GM21825 (cell line): ENCODE results near the gene AARS1.
"Not testable (repeated sequence)": the region's sequence is repeated elsewhere in the genome, so short reads cannot be mapped to it uniquely, and the experiment has no call there.

Experiments used
- ATAC-seq: cut with Tn5 transposase; IDR thresholded peaks from one replicate; pipeline ENCODE4 v1.9.1; 2021; ENCODE audit warnings: mild to moderate bottlenecking, moderate library complexity; ENCODE audit not compliant: unreplicated experiment

AARS1 gene

DNA sequence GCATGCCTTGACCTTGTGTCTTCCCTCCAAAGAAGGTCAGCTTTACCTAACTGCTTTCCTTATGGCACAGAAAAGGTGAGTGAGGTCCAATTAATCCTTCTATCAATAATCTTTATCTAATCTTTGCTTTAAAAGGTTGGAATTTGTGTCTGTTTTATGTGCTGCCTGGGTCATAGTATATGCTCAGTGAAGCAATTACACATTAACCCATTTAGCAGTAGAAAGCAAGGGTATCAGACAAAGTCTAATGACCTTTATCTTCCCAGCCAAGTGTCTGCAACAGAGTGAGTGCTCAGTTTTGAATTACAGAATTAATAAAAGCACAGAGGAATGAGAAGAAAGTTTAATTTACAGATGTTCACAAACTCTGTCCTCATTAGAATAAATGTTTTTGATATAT is 63.3 kb downstream of the AARS1 start:
- not testable (repeated sequence) for ATAC-seq

DNA sequence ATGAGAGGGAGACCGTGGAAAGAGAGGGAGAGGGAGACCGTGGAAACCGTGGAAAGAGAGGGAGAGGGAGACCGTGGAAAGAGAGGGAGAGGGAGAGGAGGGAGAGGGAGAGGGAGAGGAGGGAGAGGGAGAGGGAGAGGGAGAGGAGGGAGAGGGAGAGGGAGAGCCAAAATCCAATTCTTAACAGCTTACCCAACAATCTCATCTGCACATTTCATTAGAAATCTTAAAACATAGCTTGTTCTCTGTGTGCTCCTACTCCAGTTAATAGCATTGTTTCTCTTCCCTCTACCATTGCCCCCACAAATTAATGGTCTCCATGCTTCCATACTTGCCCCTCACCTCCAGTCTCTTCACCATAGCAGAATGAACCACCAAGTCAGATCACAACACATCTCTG is 63.9 kb downstream of the AARS1 start:
- not testable (repeated sequence) for ATAC-seq

DNA sequence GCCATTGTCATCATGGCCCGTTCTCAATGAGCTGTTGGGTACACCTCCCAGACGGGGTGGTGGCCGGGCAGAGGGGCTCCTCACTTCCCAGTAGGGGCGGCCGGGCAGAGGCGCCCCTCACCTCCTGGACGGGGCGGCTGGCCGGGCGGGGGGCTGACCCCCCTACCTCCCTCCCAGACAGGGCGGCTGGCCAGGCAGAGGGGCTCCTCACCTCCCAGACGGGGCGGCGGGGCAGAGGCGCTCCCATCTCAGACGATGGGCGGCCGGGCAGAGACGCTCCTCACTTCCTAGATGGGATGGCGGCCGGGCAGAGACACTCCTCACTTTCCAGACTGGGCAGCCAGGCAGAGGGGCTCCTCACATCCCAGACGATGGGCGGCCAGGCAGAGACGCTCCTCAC is 64.7 kb downstream of the AARS1 start:
- ATAC-seq, result not testable (repeated sequence)

DNA sequence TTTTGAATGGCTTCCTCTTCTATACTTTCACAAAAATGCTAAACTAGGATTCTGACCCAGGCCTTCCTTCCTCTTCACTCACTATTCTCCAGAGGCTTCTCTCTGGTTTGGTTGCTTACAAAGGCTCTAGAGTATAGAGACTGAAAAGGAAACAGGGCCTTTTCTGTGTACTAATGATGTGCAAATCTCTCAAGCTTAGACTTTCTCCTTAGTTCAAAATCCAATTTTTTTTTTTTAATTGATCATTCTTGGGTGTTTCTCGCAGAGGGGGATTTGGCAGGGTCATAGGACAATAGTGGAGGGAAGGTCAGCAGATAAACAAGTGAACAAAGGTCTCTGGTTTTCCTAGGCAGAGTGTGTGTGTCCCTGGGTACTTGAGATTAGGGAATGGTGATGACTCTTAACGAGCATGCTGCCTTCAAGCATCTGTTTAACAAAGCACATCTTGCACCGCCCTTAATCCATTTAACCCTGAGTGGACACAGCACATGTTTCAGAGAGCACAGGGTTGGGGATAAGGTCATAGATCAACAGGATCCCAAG is 65.3 kb downstream of the AARS1 start:
- ATAC-seq, result not testable (repeated sequence)

DNA sequence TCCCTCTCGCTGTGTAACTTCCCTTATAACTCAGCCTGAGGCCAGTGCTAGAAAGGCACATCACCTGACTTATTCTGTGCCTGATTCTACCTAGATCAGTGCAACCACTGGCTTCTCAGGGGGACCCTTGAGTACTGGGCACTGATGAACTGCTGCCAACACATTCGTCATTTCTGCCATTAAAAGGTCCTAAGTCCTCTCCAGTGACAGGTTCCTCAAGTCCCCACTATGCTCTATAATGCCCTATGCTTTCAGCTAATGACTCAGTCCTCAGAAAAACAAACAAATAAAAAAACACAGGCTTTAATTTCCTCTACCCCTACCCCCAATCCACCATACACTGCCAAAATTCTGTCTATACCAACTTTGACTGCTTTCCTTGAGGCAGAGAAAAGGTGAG is 66.1 kb downstream of the AARS1 start:
- ATAC-seq, result not testable (repeated sequence)

DNA sequence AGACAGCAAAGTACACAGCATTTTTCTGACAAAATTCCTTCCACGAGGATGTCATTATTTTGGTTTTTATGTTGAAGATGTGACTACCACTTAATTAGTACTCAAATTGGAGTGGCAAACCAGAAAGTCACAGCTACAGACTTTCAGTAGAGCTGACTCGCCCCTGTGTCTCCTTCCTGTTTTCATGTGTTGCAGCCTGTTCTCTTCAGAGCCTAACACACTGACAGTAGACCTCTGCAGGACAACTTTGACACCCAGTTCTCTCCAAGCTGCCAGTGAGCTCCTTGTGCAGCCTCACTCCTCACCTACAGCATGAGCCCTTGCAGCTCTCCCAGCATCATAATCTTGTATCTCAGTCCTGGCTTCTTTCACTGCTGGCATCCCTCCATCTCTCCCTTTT is 66.7 kb downstream of the AARS1 start:
- ATAC-seq, result not testable (repeated sequence)

DNA sequence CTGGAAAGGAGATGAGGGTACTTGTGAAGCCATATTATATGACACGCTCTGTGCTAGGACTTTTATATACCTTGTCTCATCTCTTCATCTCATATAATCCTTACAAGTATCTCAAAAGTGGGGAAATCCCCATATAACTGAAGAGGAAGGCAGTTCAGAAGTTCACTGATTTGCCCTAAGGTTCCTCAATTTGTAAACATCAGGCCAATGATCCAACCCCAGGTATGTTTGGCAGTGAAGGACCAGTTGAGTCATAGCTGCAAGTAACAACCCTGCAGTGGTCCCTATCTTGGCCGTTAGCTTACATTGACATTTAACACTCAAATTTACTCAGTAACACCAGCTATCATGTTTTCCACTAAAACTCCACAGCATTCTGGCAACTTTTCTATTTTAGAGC is 70.7 kb downstream of the AARS1 start:
- not testable (repeated sequence) for ATAC-seq

DNA sequence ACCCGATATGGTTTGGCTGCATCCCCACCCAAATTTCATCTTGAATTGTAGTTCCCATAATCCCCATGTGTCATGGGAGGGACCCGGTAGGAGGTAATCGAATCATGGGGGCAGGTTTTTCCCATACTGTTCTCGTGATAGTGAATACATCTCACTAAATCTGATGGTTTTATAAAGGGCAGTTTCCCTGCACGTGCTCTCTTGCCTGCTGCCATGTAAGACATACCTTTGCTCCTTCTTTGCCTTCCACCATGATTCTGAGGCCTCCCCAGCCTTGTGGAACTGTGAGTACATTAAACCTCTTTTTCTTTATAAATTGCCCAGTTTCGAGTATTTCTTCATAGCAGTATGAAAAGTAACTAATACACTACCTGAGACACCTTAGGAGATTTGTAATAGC is 82.9 kb downstream of the AARS1 start:
- not testable (repeated sequence) for ATAC-seq

DNA sequence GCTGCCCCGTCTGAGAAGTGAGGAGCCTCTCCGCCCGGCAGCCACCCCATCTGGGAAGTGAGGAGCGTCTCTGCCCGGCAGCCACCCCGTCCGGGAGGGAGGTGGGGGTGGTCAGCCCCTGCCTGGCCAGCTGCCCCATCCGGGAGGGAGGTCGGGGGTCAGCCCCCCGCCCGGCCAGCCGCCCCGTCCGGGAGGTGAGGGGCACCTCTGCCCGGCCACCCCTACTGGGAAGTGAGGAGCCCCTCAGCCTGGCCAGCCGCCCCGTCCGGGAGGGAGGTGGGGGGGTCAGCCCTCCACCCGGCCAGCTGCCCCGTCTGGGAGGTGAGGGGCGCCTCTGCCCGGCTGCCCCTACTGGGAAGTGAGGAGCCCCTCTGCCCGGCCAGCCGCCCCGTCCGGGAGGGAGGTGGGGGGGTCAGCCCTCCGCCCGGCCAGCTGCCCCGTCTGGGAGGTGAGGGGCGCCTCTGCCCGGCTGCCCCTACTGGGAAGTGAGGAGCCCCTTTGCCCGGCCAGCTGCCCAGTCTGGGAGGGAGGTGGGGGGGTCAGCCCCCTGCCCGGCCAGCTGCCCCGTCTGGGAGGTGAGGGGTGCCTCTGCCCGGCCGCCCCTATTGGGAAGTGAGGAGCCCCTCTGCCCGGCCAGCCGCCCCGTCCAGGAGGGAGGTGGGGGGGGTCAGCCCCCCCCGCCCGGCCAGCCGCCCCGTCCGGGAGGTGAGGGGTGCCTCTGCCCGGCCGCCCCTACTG is 84.5 kb downstream of the AARS1 start:
- not testable (repeated sequence) for ATAC-seq

DNA sequence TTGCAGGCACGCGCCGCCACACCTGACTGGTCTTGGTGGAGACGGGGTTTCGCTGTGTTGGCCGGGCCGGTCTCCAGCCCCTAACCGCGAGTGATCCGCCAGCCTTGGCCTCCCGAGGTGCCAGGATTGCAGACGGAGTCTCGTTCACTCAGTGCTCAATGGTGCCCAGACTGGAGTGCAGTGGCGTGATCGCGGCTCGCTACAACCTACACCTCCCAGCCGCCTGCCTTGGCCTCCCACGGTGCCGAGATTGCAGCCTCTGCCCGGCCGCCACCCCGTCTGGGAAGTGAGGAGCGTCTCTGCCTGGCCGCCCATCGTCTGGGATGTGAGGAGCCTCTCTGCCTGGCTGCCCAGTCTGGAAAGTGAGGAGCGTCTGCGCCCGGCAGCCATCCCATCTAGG is 85.3 kb downstream of the AARS1 start:
- ATAC-seq, result not testable (repeated sequence)

DNA sequence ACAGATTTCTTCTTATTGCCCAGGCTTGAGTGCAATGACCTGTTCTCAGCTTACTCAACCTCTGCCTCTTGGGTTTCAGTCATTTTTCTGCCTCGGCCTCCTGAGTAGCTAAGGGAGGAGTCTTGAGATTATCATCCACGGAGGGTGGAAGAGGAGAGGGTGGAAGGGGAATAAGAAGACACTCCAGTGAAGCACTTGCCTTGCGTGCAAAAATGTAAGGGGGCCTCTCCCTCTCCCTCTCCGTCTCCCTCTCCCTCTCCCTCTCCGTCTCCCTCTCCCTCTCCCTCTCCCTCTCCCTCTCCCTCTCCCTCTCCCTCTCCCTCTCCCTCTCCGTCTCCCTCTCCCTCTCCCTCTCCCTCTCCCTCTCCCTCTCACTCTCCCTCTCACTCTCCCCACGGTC is 85.8 kb downstream of the AARS1 start:
- not testable (repeated sequence) for ATAC-seq
